ENCODE results near the gene DDX50. TPM values are rescaled to one million over a fixed set of nuclear protein-coding genes. Genes with fewer than 3 reads are reported as not detected.
A peak's percentile ranks its signal among the peaks of the same experiment; 100 is the strongest.

DDX50 gene
- 10 to 100 TPM; 27.8 to 52.2 (median 46.3) TPM for total RNA-seq
- polyA plus RNA-seq, result 10 to 100 TPM; 36.5 to 39.3 TPM
- long read RNA-seq, donor 1, transcript DDX50-201 (15 exons, 2,538 nt), result major isoform, 36 of 59 reads
- long read RNA-seq, donor 1, partial matches to known transcripts, result 10 of 59 reads
- long read RNA-seq, donor 1, other reads (novel, unspliced or antisense), result 13 of 59 reads
- long read RNA-seq, donor 2, transcript DDX50-201 (15 exons, 2,538 nt), result major isoform, 22 of 22 reads
- long read RNA-seq, donor 2, partial matches to known transcripts, result 0 of 22 reads
- long read RNA-seq, donor 2, other reads (novel, unspliced or antisense), result 0 of 22 reads
- long read RNA-seq, donor 3, transcript DDX50-201 (15 exons, 2,538 nt), result major isoform, 58 of 84 reads
- long read RNA-seq, donor 3, partial matches to known transcripts, result 3 of 84 reads
- long read RNA-seq, donor 3, other reads (novel, unspliced or antisense), result 23 of 84 reads

GRCh38 chr10:68901105-68901927 is at the start of gene DDX50:
TSS of gene DDX50 (plus strand) at chr10:68901315. CDS start at chr10:68901385, 70 bp downstream.
- peak within 1 kb of the TSS; percentile 96 to 99 for H3K27ac ChIP-seq
- intact Hi-C loops (cut with DNase I), result loop anchor here in 1 of 4 donors (10.0 kb wide), 1 partner anchor 503 kb away; no protein-coding TSS in a partner anchor
- no peaks in the 10 kb centered on the region for H3K9me3 ChIP-seq
- no peaks in the 10 kb centered on the region for H3K27me3 ChIP-seq
- no peak for TF ChIP-seq EP300 (IDR thresholded peaks at IDR 0.05)
- peak; percentile 65 for TF ChIP-seq POLR2A (IDR thresholded peaks at IDR 0.05)
- TF ChIP-seq, protein P1, sequence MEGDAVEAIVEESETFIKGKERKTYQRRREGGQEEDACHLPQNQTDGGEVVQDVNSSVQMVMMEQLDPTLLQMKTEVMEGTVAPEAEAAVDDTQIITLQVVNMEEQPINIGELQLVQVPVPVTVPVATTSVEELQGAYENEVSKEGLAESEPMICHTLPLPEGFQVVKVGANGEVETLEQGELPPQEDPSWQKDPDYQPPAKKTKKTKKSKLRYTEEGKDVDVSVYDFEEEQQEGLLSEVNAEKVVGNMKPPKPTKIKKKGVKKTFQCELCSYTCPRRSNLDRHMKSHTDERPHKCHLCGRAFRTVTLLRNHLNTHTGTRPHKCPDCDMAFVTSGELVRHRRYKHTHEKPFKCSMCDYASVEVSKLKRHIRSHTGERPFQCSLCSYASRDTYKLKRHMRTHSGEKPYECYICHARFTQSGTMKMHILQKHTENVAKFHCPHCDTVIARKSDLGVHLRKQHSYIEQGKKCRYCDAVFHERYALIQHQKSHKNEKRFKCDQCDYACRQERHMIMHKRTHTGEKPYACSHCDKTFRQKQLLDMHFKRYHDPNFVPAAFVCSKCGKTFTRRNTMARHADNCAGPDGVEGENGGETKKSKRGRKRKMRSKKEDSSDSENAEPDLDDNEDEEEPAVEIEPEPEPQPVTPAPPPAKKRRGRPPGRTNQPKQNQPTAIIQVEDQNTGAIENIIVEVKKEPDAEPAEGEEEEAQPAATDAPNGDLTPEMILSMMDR (IDR thresholded peaks at IDR 0.05), result peak in 1 of 3 donors; percentile 25
- peak; percentile 93 to 98 (median 96) for DNase-seq
- 0 to 1% (median 1%) methylated on average over 44 to 47 of the region's 47 CpGs for WGBS, 3 donors
- no peaks in the 10 kb centered on the region for H3K4me1 ChIP-seq (ENCODE audit: insufficient read depth)
- no peaks in the 10 kb centered on the region for H3K36me3 ChIP-seq
- H3K4me3 ChIP-seq, result peak within 1 kb of the TSS; percentile 60

- Histone ChIP-seq H3K4me1 (ENCODE audit: insufficient read depth) (no peaks in the 10 kb centered on the region), H3K36me3 (no peaks in the 10 kb centered on the region), H3K27me3 (no peaks in the 10 kb centered on the region), H3K27ac (no peak overlapping the region), H3K9me3 (no peaks in the 10 kb centered on the region), H3K4me3 (no peak overlapping the region)
- DNase-seq, result no peak
- 52 to 66% (median 59%) methylated on average over 6 of the region's 6 CpGs for WGBS, 3 donors
- TF ChIP-seq POLR2A (IDR thresholded peaks at IDR 0.05), result no peak
- TF ChIP-seq, protein P1 (IDR thresholded peaks at IDR 0.05), result no peak
- no peak for TF ChIP-seq EP300 (IDR thresholded peaks at IDR 0.05)
- intact Hi-C loops (cut with DNase I), result no loop called here
Measured at GRCh38 chr10:68856352-68856751, 44.8 kb upstream of the DDX50 start.

DNA sequence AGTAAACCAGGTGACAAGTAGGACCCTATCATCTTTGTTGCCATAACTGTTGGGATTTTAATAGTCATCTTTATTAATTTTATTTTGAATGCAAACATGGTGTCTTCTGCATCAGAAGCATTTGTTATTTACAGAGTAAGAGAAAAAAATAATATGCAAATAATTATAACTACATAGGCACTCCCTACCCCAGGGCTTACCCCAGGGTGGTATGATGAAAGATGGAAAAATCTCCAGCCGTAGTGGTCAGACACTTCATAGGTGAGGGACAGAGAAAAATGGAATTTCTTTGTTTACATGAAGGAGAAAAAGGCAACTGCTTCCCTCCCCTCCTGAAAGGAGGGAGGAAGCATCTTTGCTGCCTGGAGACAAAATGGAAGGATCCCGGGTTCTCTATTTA is 44.1 kb upstream of the DDX50 start:
- Histone ChIP-seq H3K27ac (no peak overlapping the region), H3K36me3 (no peaks in the 10 kb centered on the region), H3K9me3 (no peaks in the 10 kb centered on the region), H3K4me3 (no peak overlapping the region), H3K27me3 (no peaks in the 10 kb centered on the region), H3K4me1 (ENCODE audit: insufficient read depth) (no peaks in the 10 kb centered on the region)
- intact Hi-C loops (cut with DNase I), result no loop called here
- no peak for DNase-seq
- WGBS, 3 donors, result 75 to 79% (median 77%) methylated on average over 2 of the region's 2 CpGs
- TF ChIP-seq POLR2A (IDR thresholded peaks at IDR 0.05) (no peak), EP300 (IDR thresholded peaks at IDR 0.05) (no peak)
- TF ChIP-seq, protein P1 (IDR thresholded peaks at IDR 0.05), result no peak

DNA sequence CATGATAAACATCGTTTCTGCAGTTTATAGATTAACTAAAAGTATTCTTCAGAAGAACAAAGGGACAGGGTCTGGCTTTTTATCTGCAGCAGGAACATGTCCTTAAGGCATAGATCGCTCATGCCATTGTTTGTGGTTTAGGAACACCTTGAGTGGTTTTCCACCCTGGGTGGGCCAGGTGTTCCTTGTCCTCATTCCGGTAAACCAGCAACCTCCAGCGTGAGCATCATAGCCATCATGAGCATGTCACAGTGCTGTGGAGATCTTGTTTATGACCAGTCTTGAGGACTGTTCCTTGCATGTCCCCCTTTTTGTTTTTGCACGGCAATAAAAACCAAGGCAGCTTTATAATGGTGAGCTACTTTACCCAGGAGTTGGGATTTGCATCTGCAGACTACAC is 39.9 kb upstream of the DDX50 start:
- TF ChIP-seq, protein P1 (IDR thresholded peaks at IDR 0.05), result no peak
- TF ChIP-seq POLR2A (IDR thresholded peaks at IDR 0.05) (no peak), EP300 (IDR thresholded peaks at IDR 0.05) (no peak)
- H3K4me3 ChIP-seq, result no peak overlapping the region
- no peak overlapping the region for H3K27ac ChIP-seq
- intact Hi-C loops (cut with DNase I), result no loop called here
- no peaks in the 10 kb centered on the region for H3K4me1 ChIP-seq (ENCODE audit: insufficient read depth)
- H3K27me3 ChIP-seq, result no peaks in the 10 kb centered on the region
- no peaks in the 10 kb centered on the region for H3K9me3 ChIP-seq
- DNase-seq, result no peak
- 90 to 94% (median 92%) methylated on average over 5 of the region's 5 CpGs for WGBS, 3 donors
- H3K36me3 ChIP-seq, result no peaks in the 10 kb centered on the region

All from ovary (tissue), 10 donors.